IMR-90 (cell line): Measurements from ENCODE around the gene CHM. TPM values are rescaled to one million over a fixed set of nuclear protein-coding genes. Genes with fewer than 3 reads are reported as not detected.

ENCODE experiments used
- ATAC-seq: fragments of 200-7000 bp; cut with Tn5 transposase; 2 replicates; pipeline ENCODE4 v1.9.1; 2020; ENCODE audit warnings: low read depth, mild to moderate bottlenecking, moderate library complexity
- Bru-seq: library from RNA; stranded (reverse); fragments of 400-500 nt; gene quantifications from one replicate; lab custom pipeline; 2021; lab: Mats Ljungman, UMichigan
- BruChase-seq, 2 experiments: library from RNA; stranded (reverse); fragments of 400-500 nt; gene quantifications; one replicate each; lab custom pipeline; 2021; lab: Mats Ljungman, UMichigan
- BruUV-seq: library from RNA; stranded (reverse); fragments of 400-500 nt; replicated peaks from 2 replicates; lab custom pipeline; 2021; lab: Mats Ljungman, UMichigan
- CTCF ChIA-PET: fragments of 300-600 bp; formaldehyde crosslinking; extraction: SDS; loops from one replicate; lab custom pipeline; 2021; ENCODE audit warnings: antibody characterized with exemption; lab: Yijun Ruan, JAX
- POLR2A ChIA-PET: fragments of 300-600 bp; sonication (Branson Sonifier 250); formaldehyde crosslinking; loops from one replicate; lab custom pipeline; 2022; ENCODE audit warnings: antibody characterized with exemption; ENCODE audit not compliant: unreplicated experiment; lab: Charles Lee
- DNase-seq: peaks from one replicate; pipeline ENCODE4 v3.0.0; 2013
- H2AFZ ChIP-seq: replicated peaks from 2 replicates; pipeline ENCODE3; 2013; ENCODE audit warnings: low read length, mild to moderate bottlenecking; ENCODE audit not compliant: poor library complexity
- H2AK5ac ChIP-seq: 2 replicates; pipeline ENCODE4 v1.6.1; 2013; ENCODE audit warnings: low read depth, low read length, inconsistent platforms
- H2AK9ac ChIP-seq: replicated peaks from 2 replicates; pipeline ENCODE3; 2013; ENCODE audit warnings: mild to moderate bottlenecking, low read depth, low read length, moderate library complexity; ENCODE audit not compliant: poor library complexity
- H2BK120ac ChIP-seq: 2 replicates; pipeline ENCODE4 v1.6.1; 2013; ENCODE audit warnings: low read depth, low read length, inconsistent platforms
- H2BK15ac ChIP-seq: 3 replicates; pipeline ENCODE4 v1.6.1; 2013; ENCODE audit warnings: low read depth, low read length, inconsistent platforms
- H2BK20ac ChIP-seq: 2 replicates; pipeline ENCODE4 v1.6.1; 2013; ENCODE audit warnings: low read depth, mild to moderate bottlenecking, inconsistent platforms, low read length, moderate library complexity
- H2BK5ac ChIP-seq: 2 replicates; pipeline ENCODE4 v1.6.1; 2013; ENCODE audit warnings: mild to moderate bottlenecking, low read depth, low read length, inconsistent platforms; ENCODE audit not compliant: poor library complexity, severe bottlenecking
- H3K14ac ChIP-seq: replicated peaks from 2 replicates; pipeline ENCODE4 v1.6.1; 2013; ENCODE audit warnings: low read depth, low read length, inconsistent platforms
- H3K18ac ChIP-seq: 2 replicates; pipeline ENCODE4 v1.6.1; 2013; ENCODE audit warnings: low read depth, low read length, control low read depth
- H3K23ac ChIP-seq: 2 replicates; pipeline ENCODE4 v1.6.1; 2013; ENCODE audit warnings: low read depth, low read length, inconsistent platforms
- H3K27ac ChIP-seq: 2 replicates; pipeline ENCODE4 v1.5.1; 2013; ENCODE audit warnings: mild to moderate bottlenecking, control low read depth, low read length; ENCODE audit not compliant: insufficient read depth
- H3K27me3 ChIP-seq: 2 replicates; pipeline ENCODE4 v1.6.1; 2013; ENCODE audit warnings: low read length; ENCODE audit not compliant: control insufficient read depth, insufficient read depth
- H3K36me3 ChIP-seq: 2 replicates; pipeline ENCODE4 v1.6.1; 2013; ENCODE audit warnings: low read length, mixed read lengths; ENCODE audit not compliant: control insufficient read depth, insufficient read depth
- H3K4ac ChIP-seq: 2 replicates; pipeline ENCODE4 v1.6.1; 2013; ENCODE audit warnings: low read depth, low read length, inconsistent platforms
- H3K4me1 ChIP-seq: 2 replicates; pipeline ENCODE4 v1.6.1; 2013; ENCODE audit warnings: low read length, mixed read lengths; ENCODE audit not compliant: control insufficient read depth, insufficient read depth
- H3K4me2 ChIP-seq: 2 replicates; pipeline ENCODE4 v1.6.1; 2013; ENCODE audit warnings: low read depth, mild to moderate bottlenecking, control low read depth, low read length, moderate library complexity
- H3K4me3 ChIP-seq: 2 replicates; pipeline ENCODE4 v1.5.1; 2013; ENCODE audit warnings: low read depth, mild to moderate bottlenecking, control low read depth, low read length, moderate library complexity; ENCODE audit not compliant: insufficient read depth
- H3K56ac ChIP-seq: 2 replicates; pipeline ENCODE4 v1.6.1; 2013; ENCODE audit warnings: low read length, inconsistent platforms; ENCODE audit not compliant: insufficient read depth; ENCODE audit errors: extremely low read depth
- H3K79me1 ChIP-seq, 2 experiments: 2 replicates each; pipeline ENCODE4 v1.6.1; 2013; ENCODE audit warnings: low read length in 2 of 2, inconsistent platforms in 1 of 2, low read depth in 1 of 2
- H3K9ac ChIP-seq: 2 replicates; pipeline ENCODE4 v1.6.1; 2013; ENCODE audit warnings: low read depth, low read length, control low read depth
- H3K9me1 ChIP-seq: 2 replicates; pipeline ENCODE4 v1.6.1; 2013; ENCODE audit warnings: low read length, inconsistent platforms; ENCODE audit not compliant: insufficient read depth
- H3K9me3 ChIP-seq: 2 replicates; pipeline ENCODE4 v1.6.1; 2013; ENCODE audit warnings: low read length; ENCODE audit not compliant: control insufficient read depth, insufficient read depth
- H4K20me1 ChIP-seq: 2 replicates; pipeline ENCODE4 v1.6.1; 2013; ENCODE audit warnings: low read length, inconsistent platforms; ENCODE audit not compliant: insufficient read depth
- H4K5ac ChIP-seq: 2 replicates; pipeline ENCODE4 v1.6.1; 2013; ENCODE audit warnings: mild to moderate bottlenecking, low read depth, low read length, control low read depth
- H4K8ac ChIP-seq, 2 experiments: 2 replicates each; pipeline ENCODE4 v1.6.1; 2013; ENCODE audit warnings: low read depth in 2 of 2, low read length in 2 of 2, control low read depth in 1 of 2, inconsistent platforms in 1 of 2
- H4K91ac ChIP-seq: 2 replicates; pipeline ENCODE4 v1.6.1; 2013; ENCODE audit warnings: low read depth, low read length, inconsistent platforms; ENCODE audit not compliant: insufficient read depth
- BHLHE40 ChIP-seq: fragments of 150-350 bp; IDR thresholded peaks from 2 replicates; pipeline ENCODE4 v1.6.1; 2016; ENCODE audit warnings: mild to moderate bottlenecking, low read depth, low read length
- CEBPB ChIP-seq: IDR thresholded peaks from 2 replicates; pipeline ENCODE4 v1.6.1; 2012; ENCODE audit warnings: low read depth, low read length, improper control_type of control experiment
- CHD1 ChIP-seq: IDR thresholded peaks from 2 replicates; pipeline ENCODE4 v1.6.1; 2012; ENCODE audit warnings: low read depth, low read length, improper control_type of control experiment
- MAFK ChIP-seq: IDR thresholded peaks from 2 replicates; pipeline ENCODE4 v1.6.1; 2012; ENCODE audit warnings: low read depth, low read length, improper control_type of control experiment
- MXI1 ChIP-seq: IDR thresholded peaks from 2 replicates; pipeline ENCODE4 v1.6.1; 2012; ENCODE audit warnings: low read depth, mild to moderate bottlenecking, low read length, moderate library complexity, borderline replicate concordance
- POLR2A ChIP-seq: IDR thresholded peaks from 2 replicates; pipeline ENCODE4 v1.6.1; 2012; ENCODE audit warnings: mild to moderate bottlenecking, low read depth, low read length
- RFX5 ChIP-seq: IDR thresholded peaks from 2 replicates; pipeline ENCODE4 v1.8.0; 2012; ENCODE audit warnings: low read depth, mild to moderate bottlenecking, low read length, moderate library complexity
- USF2 ChIP-seq: fragments of 150-350 bp; IDR thresholded peaks from 2 replicates; pipeline ENCODE4 v1.6.1; 2017; ENCODE audit warnings: mild to moderate bottlenecking, antibody characterized with exemption, low read length, low read depth
- WGBS, 2 experiments: methylation state at CpG; one replicate each; pipeline versions ENCODE4 v1.1.5 to v1.1.7; 2013; ENCODE audit warnings: missing lambda C conversion rate in 2 of 2; ENCODE audit not compliant: insufficient read length in 1 of 2; ENCODE audit errors: extremely low coverage in 2 of 2; 5-methylcytosine and 5-hydroxymethylcytosine counted together
- dilution Hi-C: fragments of 300-500 bp; cut with HindIII; formaldehyde crosslinking; loops from one replicate; pipeline ENCODE4 v1.14.3; 2018; ENCODE audit warnings: low sequenced_read_pairs; ENCODE audit not compliant: unreplicated experiment
- in situ Hi-C: fragments of 300-500 bp; cut with MboI; formaldehyde crosslinking; loops from 3 replicates; pipeline ENCODE4 v1.14.3; 2019; ENCODE audit warnings: low sequenced_read_pairs, inconsistent platforms, mixed read lengths
- intact Hi-C: fragments of 100-400 bp; cut with micrococcal nuclease; formaldehyde crosslinking; loops from 2 replicates; pipeline ENCODE4 v1.10.0; 2022
- long read RNA-seq: library from polyadenylated mRNA; unstranded; transcript quantifications from one replicate; pipeline ENCODE4 v2.0.0, GENCODE V29; 2021; ENCODE audit not compliant: unreplicated experiment
- polyA plus RNA-seq, 3 experiments: library from polyadenylated mRNA; depleted of rRNA; stranded (reverse); fragments of >200 nt; gene quantifications; 2 replicates each; pipeline ENCODE4 v1.2.3, GENCODE V29; 2012; ENCODE audit warnings: low replicate concordance in 1 of 3
- total RNA-seq: library from RNA; depleted of rRNA; stranded (reverse); fragments of >200 nt; gene quantifications from 2 replicates; pipeline ENCODE4 v1.2.3, GENCODE V29; 2012; rRNA removed

CHM gene
- total RNA-seq, result 21.7 and 27.2 TPM in 2 replicates
- 10.2 and 11.9 TPM in 2 replicates for polyA plus RNA-seq (2012; rRNA removed)
- polyA plus RNA-seq (2012; cell fraction: cytosol; rRNA removed), result 2.5 and 2.7 TPM in 2 replicates
- 2.1 and 16.6 TPM in 2 replicates for polyA plus RNA-seq (2012; cell fraction: nucleus; rRNA removed; ENCODE audit: low replicate concordance)
- Bru-seq, nascent RNA, result percentile 71 among the genes with signal in this experiment
- percentile 54 among the genes with signal in this experiment for BruChase-seq, experiment 1, labeled RNA remaining after a 6-hour chase
- percentile 70 among the genes with signal in this experiment for BruChase-seq, experiment 2, labeled RNA remaining after a 2-hour chase
- long read RNA-seq, full-length matches to known transcripts, result 4 of 10 reads
- long read RNA-seq, partial matches to known transcripts, result 4 of 10 reads
- long read RNA-seq, other reads (novel, unspliced or antisense), result 2 of 10 reads

DNA sequence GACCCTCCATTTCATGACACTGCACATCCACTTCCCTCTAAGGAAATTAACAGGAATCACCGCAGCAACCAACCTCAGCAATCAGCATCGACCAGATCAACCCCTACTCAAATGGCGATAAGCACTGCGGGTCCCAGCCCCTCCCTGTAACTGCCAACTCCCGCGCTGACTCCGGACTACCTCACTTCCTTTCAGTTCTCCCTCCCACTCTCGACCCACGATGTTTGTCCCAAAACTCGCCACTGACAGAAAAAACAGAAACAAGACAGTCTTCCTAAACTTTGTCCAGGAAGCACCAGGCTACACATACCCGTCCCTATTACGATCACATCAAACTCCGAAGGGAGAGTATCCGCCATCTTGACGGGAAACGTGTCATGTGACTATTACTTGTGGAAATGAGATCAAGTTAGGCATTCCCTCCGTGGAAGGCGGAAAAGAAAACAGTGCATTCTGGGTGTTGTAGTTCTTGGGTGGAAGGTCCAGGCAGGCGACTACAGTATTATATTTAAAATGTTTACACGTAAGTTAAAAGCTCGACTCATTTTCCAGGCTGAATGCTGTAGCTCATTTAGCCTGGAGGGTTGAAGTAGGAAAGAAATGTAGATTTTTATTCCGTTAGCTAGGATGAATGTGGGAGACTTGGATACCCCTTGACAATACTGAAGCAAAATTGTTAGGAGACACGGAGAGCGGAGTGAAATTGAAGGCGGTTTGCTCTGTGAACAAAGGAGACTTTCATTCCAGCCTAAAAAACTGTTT, at the start of gene CHM:
TSS of gene CHM (minus strand) at position 385 of the 762 bp plus-strand sequence. CDS start at position 359, 26 bp downstream.
- H3K18ac ChIP-seq, result peak within 1 kb of the TSS; percentile 77
- no peaks in the 10 kb centered on the region for H4K20me1 ChIP-seq
- TF ChIP-seq POLR2A (peak; percentile 82), MAFK (no peak), BHLHE40 (no peak), CHD1 (no peak), CEBPB (no peak), USF2 (peak; percentile 87), MXI1 (no peak), RFX5 (no peak)
- intact Hi-C loops (no loop called here), dilution Hi-C loops (no loop called here), in situ Hi-C loops (no loop called here)
- peaks cover under 1% of the 10 kb centered on the region; the same call in 1 of the 2 replicates for H3K9me1 ChIP-seq
- H2BK120ac ChIP-seq, result peak within 1 kb of the TSS; percentile 71
- ChIA-PET CTCF (no interaction called here), POLR2A (no interaction called here)
- H3K9me3 ChIP-seq, result no peaks in the 10 kb centered on the region
- H3K36me3 ChIP-seq, result no peaks in the 10 kb centered on the region
- H2AFZ ChIP-seq, result peak within 1 kb of the TSS; percentile 89
- H2AK5ac ChIP-seq, result no peak within 1 kb of the TSS
- peak within 1 kb of the TSS; percentile 86 for H3K56ac ChIP-seq
- ATAC-seq (peak; percentile 97), DNase-seq (peak; percentile 84)
- H3K9ac ChIP-seq, result peak within 1 kb of the TSS; percentile 84
- peak within 1 kb of the TSS; percentile 86 for H3K23ac ChIP-seq
- peak within 1 kb of the TSS; percentile 79 for H4K91ac ChIP-seq
- WGBS, 2 experiments, result 8% methylated on average over 9 of the region's 25 CpGs; no CpG with 5 or more reads in 1 of the 2 experiments
- no TSS peak for BruUV-seq
- peak within 1 kb of the TSS; percentile 60 to 96 for H4K8ac ChIP-seq
- H3K14ac ChIP-seq, result peak within 1 kb of the TSS; percentile 95
- peak within 1 kb of the TSS; percentile 92 for H3K27ac ChIP-seq
- H3K4me2 ChIP-seq, result peak within 1 kb of the TSS; percentile 94
- peak within 1 kb of the TSS; percentile 96 for H2BK5ac ChIP-seq
- no peaks in the 10 kb centered on the region for H3K4me1 ChIP-seq
- peak within 1 kb of the TSS; percentile 90 for H3K4ac ChIP-seq
- H2BK20ac ChIP-seq, result peak within 1 kb of the TSS; percentile 52
- no peaks in the 10 kb centered on the region; a peak in 1 of 4 replicates for H3K79me1 ChIP-seq
- peak within 1 kb of the TSS; percentile 78 for H4K5ac ChIP-seq
- no peak within 1 kb of the TSS for H2AK9ac ChIP-seq
- H3K27me3 ChIP-seq, result no peaks in the 10 kb centered on the region
- peak within 1 kb of the TSS; percentile 79 for H3K4me3 ChIP-seq
- no peak within 1 kb of the TSS; the same call in 2 of the 3 replicates for H2BK15ac ChIP-seq
